Measurements from ENCODE around the gene ASIP.
"Not testable (repeated sequence)": the region's sequence is repeated elsewhere in the genome, so short reads cannot be mapped to it uniquely, and the experiment has no call there.

The ASIP gene

GRCh38 chr20:34240693-34241615 is at the start of gene ASIP:
Gene ASIP (plus strand): TSS chr20:34241423. CDS start chr20:34260375, 18,952 bp downstream.
- FAIRE-seq = no peak

DNA sequence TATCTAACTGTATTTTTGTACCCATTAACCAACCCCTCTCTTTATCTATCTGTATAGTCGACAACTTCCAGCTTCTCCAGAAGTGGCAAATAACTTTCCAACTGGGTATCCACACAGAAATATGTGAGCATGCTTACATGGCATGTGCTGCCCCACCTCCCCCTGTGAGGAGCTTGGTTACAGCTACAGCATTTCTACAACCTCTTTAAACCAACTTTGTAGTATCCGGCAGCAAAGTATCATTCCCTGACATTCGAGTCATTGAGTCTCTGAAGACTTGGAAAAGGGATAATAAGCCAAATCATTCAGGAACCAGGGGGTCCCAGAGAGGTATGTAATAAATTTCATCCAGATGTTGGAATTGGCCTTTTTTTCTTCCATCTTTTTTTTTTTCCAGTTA is 48.2 kb upstream of the ASIP start:
- FAIRE-seq = no peak

DNA sequence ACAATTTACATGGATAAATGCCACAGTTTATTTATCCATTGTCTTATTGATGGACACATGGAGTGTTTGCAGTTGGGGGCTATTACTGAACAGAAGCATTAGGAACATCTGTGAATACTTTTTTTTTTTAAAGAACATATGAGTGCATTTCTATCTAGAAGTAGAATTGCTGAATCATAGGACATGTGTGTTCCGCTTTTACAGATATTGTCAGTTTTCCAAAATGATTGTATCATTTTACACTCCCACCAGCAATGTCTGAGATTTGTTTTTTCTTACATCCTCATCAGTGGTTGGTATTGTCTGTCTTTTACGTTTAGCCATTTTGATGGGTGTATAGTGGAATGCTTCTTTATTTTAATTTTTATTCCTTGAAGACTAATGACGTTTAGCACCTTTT is 42.0 kb upstream of the ASIP start:
- no peak for FAIRE-seq

- no peak for FAIRE-seq
These were observed 41.2 kb upstream of the ASIP start for GRCh38 chr20:34200023-34200422.

DNA sequence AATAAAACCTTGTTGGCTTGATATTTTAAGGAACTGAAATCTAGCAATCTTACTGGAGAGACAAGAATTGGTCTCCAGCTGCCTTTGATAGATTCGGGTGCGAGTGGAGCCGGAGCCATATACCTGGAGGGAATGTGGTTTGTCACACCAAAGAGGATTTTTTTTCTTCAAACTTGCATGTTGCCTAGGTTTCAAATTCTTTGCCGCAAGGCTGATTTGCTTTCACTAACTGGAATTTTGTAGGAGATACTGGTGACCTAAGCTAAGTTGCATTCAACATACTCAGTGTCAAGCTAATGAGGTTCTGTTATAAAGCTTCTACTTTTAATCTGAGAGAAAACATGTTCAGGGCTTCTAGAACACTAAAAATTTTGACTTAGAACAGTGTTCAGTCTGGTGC is 39.7 kb upstream of the ASIP start:
- no peak for FAIRE-seq

- FAIRE-seq = not testable (repeated sequence)
These were observed 35.9 kb upstream of the ASIP start for GRCh38 chr20:34205172-34205880.

GRCh38 chr20:34209111-34209510 is 32.1 kb upstream of the ASIP start:
- no peak for FAIRE-seq

DNA sequence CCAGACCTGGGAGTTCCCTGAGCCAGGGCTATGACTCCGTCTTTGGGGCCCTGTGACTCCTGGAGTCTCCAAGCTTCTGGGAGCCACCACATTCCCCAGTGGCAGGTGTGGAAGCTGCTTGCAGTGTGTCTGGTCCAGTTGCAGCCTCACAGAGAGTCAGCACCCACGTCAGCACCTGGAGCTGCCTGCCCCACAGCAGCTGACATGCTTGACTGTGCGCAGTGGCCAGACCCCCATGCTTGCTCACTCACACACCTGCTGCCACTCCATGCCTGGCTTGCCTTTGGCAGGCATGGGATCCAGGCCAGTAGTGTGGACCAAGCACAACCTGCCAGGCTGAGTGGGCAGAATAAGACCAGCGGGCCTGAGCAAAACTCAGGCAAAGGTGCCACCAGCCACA is 31.0 kb upstream of the ASIP start:
- no peak for FAIRE-seq

- FAIRE-seq = no peak
These were observed 29.6 kb upstream of the ASIP start for GRCh38 chr20:34211591-34211990.

GRCh38 chr20:34213213-34213612 is 28.0 kb upstream of the ASIP start:
- no peak for FAIRE-seq

DNA sequence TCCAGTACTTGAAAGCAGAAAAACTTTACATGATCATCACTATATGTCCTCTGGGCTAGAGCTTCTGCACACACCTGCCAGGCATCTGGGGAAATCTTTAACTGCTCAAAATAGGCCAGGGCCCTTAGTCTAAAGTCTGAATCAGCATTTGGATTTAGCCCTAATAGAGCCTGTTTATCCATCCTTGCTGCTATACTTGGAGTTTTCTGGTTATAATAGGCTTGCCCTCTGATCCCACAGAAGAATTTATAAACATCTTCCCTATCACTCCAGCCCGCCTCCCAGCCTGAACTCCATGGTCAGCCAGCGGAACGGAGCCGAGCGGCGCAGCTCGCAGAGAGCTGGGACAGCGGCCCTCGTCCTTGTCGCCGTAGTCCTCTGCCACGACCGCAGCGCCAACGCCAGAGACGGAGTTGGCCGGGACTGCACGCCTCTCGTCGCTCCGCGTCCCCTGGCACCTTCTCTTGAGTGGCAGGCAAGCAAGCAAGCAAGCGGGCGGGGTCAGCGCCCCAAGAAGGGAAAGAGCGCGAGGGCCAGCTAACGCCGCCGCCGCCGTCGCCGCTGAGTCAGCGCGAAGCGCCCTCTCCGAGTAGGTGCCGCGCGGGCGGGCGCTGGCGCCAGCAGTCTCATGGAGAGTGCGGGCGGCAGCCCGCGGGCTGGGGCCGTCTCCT is 25.4 kb upstream of the ASIP start:
- no peak for FAIRE-seq

DNA sequence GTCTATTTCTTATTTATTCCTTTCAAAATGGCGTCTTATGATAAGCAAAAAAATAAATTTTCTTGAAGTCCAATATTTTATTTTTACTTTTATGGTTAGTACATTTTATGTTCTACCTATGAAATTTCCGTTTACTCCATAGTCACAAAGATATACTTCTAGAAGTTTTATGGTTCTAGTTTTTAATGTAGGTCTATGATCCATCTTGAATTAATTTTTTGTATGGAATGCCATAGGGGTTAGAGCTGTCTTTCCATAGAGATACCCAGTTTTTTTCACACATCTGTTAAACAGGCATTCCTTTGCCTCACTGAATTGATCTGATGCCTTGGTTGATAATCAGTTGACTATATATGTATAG is 24.9 kb upstream of the ASIP start:
- FAIRE-seq = no peak

DNA sequence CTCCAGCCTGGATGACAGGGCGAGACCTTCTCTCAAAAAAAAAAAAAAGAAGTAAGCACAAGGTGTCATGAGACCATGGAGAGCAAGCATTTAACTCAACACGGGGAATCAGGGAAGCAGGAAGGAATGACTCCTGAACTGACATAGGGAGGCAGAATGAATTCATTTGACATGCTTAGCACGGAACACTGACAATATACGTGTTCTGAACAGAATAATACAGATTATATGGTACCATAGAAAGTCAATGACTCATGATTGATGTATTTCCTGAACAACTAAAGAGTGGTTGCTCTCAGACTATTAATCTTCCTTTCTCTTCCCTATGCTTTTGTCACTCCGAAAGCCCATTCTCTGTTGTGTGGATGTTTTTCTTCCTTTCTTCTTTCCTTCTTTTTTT is 20.7 kb upstream of the ASIP start:
- FAIRE-seq = no peak

GRCh38 chr20:34222208-34222607 is 19.0 kb upstream of the ASIP start:
- no peak for FAIRE-seq

DNA sequence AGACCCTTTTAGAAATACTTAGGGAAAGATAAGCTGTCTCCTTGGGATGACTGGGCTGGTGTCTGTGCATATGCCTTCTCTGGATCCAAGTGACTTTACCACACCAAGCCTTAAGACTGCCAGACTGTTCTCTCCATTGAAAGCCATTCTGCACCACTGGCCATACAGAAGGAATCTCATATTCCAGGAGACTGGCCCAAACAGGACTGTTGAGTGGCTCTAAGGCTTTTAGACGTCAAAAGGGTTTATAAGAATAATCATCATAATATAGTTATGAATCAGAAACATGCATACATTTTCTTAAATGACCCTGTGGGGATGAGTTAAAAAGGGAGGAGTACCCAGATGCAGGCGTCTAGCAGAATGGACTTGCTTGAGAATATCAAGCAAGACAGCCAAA is 17.0 kb upstream of the ASIP start:
- FAIRE-seq = not testable (repeated sequence)

DNA sequence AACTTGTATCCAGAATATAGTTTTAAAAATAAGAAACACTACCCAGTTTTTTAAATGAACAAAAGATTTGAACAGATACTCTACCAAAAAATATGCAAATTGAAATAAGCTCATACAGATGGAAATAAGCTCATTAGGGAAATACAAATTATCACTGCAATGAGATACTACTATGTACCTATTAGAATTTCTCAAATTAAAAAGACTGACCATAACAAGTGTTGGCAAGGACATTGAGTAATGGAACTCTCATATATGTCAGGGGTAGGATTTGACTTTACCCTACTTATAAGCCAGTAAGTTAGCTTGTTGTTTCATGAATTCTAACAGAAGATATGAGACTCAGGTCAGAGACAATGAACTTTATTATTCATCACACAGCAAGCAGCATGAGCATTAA is 9.6 kb upstream of the ASIP start:
- no peak for FAIRE-seq

GRCh38 chr20:34232494-34233087 is 8.6 kb upstream of the ASIP start:
- no peak for FAIRE-seq

DNA sequence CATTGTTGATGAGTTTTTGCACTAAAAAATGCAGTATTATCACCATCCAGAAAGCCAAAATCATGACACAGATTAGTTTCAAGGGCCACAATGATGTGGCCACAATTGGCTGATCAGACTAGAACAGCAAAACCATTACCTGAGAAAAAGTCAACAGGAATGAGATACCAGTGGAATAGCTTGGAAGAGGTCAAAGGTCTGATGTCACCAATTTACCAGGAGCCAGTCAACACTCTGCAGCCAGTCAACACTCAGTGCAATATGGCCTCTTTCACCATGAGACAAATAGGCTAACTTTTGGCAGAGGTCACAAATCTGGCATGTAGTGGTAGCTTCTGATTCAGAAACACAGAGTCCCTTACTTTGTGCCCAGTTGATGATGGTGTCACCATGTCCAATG is 7.5 kb upstream of the ASIP start:
- no peak for FAIRE-seq

DNA sequence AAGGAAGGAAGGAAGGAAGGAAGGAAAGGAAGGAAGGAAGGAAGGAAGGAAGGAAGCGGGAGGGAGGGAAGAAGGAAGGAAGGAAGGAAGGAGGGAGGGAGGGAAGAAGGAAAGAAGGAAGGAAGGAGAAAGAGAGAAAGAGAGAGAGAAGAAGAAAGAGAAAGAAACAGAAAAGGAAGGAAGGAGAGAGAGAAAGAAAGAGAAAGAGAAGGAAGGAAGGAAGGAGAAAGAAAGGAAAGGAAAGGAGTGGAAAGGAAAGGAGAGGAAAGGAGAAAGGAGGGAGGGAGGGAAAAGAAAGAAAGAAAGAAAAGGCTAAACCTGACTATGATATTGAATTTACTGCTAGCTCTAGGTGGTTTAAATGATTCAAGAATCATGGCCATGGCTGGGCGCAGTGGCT is 5.3 kb upstream of the ASIP start:
- no peak for FAIRE-seq

DNA sequence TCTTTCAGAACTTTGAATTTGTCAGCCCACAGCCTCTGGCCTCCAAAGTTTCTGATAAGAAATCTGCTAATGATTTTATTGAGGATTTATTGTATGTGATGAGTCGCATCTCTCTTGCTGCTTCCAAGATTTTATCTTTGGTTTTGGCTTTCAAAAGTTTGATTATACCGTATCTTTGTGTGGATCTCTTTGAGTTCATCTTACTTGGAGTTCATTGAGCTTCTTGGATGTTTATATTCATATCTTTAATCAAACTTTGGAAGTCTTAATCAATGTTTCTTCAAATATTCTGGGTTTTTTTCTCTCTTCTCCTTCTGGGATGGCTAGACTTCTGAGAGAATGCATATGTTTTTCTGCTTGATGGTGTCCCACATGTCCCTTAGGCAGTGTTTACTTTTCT is 3.3 kb upstream of the ASIP start:
- no peak for FAIRE-seq

DNA sequence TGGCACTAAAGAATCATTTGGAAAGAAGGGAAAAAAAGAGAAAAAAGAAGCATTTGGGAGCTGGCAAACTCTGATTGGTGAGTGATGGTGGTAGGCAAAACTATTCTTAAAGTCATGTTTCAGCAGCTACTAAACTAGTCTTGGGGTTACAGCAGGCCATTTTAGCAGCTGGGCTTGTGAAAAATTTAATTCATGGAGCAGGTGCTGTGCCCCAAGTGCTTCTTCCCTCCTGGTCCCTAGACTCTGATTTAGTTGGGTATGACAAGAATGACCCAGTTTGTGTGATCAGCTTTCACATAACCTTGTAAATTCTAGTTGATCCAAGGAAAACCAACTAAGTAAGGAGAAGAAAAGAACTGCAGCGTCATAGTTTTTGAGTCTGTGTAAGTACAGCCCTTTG is 1.1 kb upstream of the ASIP start:
- FAIRE-seq = no peak

DNA sequence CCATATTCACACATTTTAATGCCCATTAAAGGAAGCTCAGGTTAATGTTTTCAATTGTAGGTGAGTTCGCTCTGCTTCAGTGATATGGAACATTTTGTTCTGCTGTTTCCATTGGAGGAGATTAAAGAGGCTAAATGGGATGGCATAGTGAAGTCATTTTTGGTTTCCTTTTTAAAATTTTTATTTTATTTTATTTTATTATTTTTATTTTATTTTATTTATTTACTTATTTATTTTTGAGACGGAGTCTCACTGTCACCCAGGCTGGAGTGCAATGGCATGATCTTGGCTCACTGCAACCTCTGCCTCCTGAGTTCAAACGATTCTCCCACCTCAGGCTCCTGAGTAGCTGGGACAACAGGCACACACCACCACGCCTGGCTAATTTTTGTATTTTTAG is 792 bp downstream of the ASIP start:
- FAIRE-seq = not testable (repeated sequence)

DNA sequence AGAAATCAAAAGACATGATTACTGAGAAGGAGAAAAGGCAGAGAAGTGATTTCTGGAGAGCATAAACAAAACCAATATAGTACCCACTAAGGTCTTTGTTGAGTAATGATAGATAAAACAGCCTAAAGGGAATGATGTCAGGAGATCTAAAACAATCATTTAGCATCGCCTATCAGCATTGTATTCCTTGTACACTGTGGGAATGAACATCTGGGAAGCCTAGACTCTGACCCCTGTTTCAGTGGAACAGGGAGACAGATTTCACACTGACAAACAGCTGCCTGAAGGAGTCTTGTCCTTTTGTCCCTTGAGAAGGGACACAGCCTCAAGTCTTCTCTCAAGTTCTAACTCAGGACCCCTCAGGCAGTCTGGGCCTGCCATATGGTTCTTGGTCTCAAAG is 1.7 kb downstream of the ASIP start:
- FAIRE-seq = no peak
